Activated T-helper 9 cell treated with anti-CD3 and anti-CD28 coated beads, Interleukin-2, amount 50 U/mL, for 16 hours (primary cell): ENCODE results near the gene NQO2.

Experiments
- DNase-seq: peaks from one replicate; pipeline ENCODE4 v3.0.0-alpha.2; 2020; ENCODE audit warnings: low read depth

Gene NQO2

GRCh38 chr6:2999618-3000557 lies at the start of gene NQO2:
TSS of gene NQO2 (plus strand) at chr6:2999894. CDS start at chr6:3006553, 6,659 bp downstream.
- peak; percentile 87 for DNase-seq

GRCh38 chr6:2950713-2951112 lies 49.0 kb upstream of the NQO2 start:
- no peak for DNase-seq

DNA sequence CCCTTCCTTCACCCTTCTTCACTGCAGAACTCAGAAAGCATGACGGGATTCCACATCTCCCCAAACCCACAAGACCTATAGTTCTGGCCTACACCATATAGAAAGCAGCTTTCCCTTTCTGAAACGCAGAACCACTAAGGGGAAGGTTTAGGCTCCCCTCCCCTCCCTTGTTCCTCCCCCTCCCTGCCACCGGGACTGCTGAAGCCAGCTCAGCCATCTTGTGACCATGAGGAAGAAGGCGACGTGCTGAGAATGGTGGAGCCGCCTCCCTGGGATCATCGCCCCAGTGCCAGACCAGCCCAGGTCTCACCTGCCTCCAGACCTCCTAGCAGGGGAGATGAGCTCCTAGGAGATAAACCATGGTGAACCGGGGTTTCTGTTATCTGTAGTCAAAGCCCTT lies 48.0 kb upstream of the NQO2 start:
- no peak for DNase-seq

- peak; percentile 38 for DNase-seq
Observed at GRCh38 chr6:2952557-2953095, 47.1 kb upstream of the NQO2 start.

DNA sequence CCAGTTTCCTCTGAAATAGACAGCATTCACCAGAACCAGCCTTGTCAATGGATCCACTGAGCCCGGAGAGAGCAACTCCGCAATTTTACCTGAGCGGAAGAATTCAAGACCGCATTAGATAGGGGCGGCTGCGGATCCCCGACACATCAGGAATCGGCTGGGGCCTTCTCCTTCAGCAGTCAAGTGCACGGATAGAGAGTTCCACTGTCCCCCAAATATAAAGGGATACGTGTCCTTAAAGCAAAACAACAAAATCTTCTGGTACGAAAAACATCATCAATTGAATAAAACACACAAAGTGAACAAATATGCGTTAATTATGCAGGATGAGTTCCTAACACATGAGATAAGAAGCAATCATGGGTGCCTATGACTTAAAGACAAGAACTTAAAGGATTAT lies 46.6 kb upstream of the NQO2 start:
- no peak for DNase-seq

DNA sequence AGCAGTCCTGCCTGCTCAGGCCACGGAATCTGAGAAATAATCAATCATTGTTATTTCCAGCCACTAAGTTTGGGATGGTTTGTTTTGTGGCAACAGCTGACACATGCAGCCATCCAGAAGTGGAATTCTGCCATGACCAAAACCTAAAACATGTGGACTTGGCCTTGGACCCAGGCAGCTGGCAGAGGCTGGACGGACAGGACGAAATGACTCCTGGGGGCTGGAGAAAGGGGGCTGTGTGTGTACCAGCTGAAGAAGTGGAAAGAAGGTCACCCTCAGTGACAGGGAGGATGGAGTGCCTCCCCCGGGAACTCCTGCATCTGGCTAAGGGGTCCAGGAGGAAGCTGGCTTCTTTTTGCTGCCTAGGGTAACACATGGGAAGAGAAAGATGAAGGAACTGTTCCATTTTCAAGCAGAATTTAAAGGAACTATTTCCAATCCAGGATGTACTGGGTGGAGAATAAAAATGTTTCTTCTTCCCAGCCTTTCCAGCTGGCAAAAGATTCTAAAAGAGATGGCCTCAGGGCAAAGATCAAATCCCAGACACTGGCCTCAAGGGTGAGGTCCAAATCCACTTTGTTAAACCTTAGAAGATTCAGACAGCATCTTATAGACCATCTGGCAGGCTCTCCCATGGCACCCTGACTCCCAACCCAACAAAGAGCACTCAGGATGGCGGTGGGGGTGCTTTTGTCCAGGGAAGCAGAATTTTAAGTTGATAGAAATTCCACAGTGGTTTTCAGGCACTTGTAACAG lies 42.6 kb upstream of the NQO2 start:
- DNase-seq: no peak

GRCh38 chr6:2957696-2958330 lies 41.9 kb upstream of the NQO2 start:
- DNase-seq: no peak

- no peak for DNase-seq
Observed at GRCh38 chr6:2958331-2958711, 41.4 kb upstream of the NQO2 start.

GRCh38 chr6:2958776-2959175 lies 40.9 kb upstream of the NQO2 start:
- DNase-seq: no peak

- no peak for DNase-seq
Observed at GRCh38 chr6:2959909-2960719, 39.6 kb upstream of the NQO2 start.

GRCh38 chr6:2960935-2961334 lies 38.8 kb upstream of the NQO2 start:
- no peak for DNase-seq

DNA sequence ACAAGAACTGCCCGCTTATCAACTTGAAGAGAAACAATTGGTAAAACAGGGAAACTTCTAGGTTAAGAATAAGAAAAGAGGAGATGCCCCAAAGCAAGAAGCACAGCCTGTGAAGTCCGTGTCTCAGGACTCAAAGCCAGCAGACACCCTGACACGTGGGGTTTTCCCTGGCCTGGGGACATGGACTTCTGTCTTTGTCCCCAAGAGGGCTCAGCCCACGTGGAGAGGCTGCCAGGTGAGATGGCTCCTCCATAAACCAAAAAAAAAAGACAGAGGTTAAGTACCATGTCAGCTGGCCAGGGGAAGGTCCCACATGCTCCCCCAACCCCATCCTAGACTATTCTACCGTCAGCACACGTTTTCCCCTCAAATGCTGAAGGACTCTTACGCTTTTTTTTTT lies 38.2 kb upstream of the NQO2 start:
- no peak for DNase-seq

DNA sequence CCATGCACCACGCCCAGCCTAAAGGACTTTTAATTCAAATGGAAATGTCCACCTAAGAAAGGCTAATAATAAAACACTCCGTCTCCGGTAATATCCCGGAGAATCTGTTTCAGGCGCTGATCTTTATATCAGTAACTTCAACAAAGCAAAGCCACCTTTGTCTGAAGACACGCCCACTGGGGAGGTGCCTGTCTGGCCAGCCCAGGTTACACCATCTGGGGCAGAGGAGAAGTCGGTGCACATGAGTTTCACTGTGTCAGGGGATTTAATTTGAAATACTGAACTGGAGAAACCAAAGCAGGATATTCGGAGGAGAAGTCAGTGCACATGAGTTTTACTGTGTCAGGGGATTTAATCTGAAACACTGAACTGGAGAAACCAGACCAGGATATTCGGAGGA lies 37.7 kb upstream of the NQO2 start:
- DNase-seq: no peak

- DNase-seq: no peak
Observed at GRCh38 chr6:2962636-2963035, 37.1 kb upstream of the NQO2 start.

- no peak for DNase-seq
Observed at GRCh38 chr6:2963756-2964155, 35.9 kb upstream of the NQO2 start.

DNA sequence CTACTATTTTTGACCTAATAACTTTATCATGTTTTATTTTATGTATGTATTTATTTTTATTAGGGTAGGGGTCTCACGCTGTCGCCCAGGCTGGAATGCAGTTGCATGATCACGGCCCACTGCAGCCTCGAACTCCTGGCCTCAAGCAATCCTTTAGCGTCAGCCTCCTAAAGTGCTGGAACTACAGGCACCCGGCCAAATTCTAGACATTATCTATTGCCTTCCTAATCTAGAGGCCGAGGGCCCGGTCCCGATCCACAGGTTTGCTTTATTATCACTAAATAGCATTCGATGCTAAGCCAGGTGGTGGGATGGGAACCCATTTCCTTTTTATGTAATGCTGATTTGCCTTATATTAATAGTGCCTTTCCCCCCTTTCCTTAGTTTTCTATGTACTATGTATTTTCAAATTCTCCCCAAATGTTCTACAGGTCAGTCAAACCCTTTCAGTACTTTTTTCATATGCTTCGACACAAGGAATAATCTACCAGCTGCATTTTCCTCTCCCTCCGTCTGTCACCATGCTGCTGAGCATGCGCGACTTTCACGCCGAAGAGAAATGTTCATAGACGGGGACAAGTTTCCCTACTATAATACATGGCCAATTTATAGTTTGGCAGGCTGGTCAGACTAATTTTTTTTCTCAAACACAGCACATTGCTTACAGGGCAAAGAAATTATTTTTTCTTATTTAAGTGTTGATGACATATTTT lies 34.7 kb upstream of the NQO2 start:
- no peak for DNase-seq

- DNase-seq: no peak
Observed at GRCh38 chr6:2966347-2966746, 33.3 kb upstream of the NQO2 start.

DNA sequence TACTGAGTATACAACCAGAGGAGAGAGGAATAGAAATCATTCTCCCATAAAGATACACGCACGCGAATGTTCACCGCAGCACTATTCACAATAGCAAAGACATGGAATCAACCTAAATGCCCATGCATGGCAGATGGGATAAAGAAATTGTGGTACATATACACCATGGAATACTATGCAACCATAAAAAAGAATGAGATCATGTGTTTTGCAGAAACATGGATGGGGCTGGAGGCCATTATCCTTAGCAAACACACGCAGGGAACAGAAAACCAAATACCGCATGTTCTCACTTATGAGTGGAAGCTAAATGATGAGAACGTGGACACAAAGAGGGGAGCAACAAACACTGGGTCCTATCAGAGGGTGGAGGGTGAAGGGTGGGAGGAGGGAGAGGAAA lies 31.8 kb upstream of the NQO2 start:
- no peak for DNase-seq

DNA sequence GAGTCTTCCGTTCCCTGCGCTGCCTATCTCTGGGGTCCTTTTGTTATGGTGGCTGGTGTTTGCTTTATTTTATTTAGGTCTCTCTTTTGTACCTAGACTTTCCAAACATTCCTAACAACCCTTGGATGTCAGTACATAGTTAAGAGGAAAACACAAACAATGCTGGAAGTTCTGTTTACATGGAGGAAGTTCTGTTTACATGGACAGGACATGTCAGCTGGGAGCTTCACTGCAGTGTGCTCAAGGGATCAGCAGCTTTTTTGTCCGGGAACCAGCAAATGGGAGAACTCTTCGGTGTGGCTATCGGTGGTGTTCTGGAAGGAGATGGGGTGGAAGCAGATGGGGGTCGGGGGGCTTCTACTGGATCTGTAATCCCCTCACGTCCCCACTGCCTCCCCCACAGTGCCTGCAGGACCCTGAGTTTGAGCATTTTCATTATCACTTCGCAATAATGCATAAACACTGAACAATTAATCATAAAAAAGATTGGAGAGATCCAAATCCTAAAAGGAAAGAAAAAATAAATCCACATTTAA lies 31.0 kb upstream of the NQO2 start:
- DNase-seq: no peak

DNA sequence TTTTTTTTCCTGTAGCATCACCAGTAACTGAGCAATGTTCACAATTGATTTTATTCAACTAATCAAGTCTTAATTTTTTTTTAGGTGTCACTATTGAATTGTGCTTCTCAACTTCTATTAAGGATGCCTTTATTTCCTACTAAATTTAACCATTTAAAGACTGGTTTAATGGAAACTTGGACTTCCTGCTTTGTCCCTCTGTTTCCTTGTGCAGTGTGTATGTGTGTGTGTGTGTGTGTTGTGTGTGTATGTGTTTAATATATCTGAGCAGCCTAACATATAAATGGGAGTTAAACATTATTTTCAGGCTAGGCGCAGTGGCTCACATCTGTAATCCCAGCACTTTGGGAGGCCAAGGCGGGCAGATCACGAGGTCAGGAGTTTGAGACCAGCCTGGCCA lies 30.1 kb upstream of the NQO2 start:
- DNase-seq: no peak
